T-helper 1 cell treated with Interleukin-12 subunit alpha and Interleukin-12 subunit beta and Interleukin-4 antibody, amounts not matched to agents 30 ng/mL and 1 ng/mL, for 36 hours (primary cell): ENCODE results near the gene DMD. TPM values are rescaled to one million over a fixed set of nuclear protein-coding genes. Genes with fewer than 3 reads are reported as not detected.
"Not testable (repeated sequence)": the region's sequence is repeated elsewhere in the genome, so short reads cannot be mapped to it uniquely, and the experiment has no call there.

Experiments used
- intact Hi-C: fragments of 100-400 bp; cut with micrococcal nuclease; formaldehyde crosslinking; loops from one replicate; pipeline ENCODE4 v1.15.1; 2024
- total RNA-seq: library from RNA; stranded (reverse); gene quantifications from 2 replicates; pipeline ENCODE4 v1.2.3, GENCODE V29; 2022

The DMD gene
- total RNA-seq, 1 donor from 2014 or later: 18.1 TPM

DNA sequence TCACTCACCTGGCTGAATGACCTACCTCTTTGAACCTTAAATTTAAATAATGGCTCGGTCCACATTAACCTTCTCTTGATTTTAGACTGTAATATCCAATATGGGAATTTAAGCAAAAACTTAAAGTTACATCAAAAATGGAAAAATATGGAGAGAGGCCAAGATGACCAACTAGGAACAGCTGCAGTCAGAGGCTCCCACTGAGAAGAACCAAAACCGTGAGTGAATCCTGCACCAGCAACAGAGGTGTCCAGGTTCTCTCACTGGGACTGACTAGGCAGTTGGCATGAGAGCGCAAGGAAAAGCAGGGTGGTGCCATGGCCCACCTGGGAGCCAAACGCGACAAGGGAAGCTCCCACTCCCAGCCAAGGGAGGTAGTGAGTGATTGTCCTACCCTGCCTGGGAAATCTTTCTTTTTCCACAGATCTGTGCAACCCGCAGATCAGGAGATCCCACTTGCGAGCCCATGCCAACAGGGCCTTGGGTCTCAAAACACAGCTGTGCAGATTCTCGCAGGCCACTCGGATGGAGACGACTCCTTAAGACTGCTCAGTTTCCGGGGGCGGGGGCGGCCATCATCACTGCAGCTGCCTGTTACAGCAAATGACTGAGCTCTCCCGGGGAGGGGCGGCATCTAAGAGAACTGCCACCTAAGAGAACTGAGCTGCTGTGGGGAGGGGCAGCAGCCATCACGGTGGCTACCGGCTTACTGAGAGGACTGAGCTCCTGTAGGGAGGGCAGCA is 343.4 kb downstream of the DMD start:
- intact Hi-C loops: no loop called here

DNA sequence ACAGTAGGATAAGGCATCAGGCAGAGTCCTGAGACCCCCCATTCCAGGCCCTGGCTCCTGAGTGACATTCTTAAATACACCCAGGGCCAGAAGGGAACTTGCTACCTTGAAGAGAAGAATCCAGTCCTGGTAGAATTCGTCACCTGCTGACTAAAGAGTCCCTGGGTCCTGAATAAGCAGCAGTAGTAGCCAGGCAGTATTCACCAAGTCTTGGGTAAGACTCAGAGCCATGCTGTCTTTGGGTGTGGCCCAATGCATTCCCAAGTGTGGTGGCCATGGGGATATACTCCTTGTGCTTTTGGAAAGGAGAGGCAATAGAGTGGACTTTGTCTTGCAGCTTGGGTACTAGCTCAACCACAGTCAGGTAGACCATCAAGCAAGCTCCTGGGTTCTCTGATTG is 359.1 kb downstream of the DMD start:
- intact Hi-C loops: no loop called here

DNA sequence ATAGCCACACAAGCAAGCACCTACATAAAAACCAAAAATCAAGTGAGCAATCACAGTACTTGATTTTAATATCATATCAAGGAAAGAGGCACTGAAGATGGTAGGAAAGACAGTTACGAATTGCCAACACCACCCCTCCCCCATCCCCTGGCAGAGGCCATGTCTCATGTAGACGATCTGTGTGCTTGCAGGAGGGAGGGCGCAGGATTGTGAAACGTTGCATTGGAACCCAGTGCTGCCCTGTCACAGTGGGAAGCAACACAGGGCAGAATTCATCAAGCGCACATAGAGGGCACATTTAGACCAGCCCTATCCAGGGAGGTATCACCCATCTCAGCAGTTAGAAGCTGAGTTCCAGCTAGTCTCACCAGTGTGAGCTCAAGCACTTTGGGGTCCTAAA is 359.8 kb downstream of the DMD start:
- intact Hi-C loops: no loop called here

DNA sequence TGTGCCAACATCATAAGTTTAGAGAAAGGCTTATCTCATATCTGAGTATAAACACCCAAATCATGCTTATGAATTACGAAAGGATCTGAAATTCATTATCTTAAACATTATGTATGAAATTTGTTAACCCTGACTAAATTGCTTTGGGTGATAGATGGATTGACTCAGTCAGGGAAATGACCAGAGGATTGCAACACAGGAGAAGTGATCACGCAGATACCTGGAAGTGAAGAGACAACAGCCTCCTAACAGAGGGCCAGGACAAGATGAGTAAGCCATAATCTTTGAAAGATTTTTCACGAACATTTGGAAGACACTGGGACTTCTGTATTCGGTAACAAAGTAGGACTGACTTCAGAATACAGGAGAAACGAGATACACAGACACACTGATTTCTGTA is 363.4 kb downstream of the DMD start:
- intact Hi-C loops: no loop called here

DNA sequence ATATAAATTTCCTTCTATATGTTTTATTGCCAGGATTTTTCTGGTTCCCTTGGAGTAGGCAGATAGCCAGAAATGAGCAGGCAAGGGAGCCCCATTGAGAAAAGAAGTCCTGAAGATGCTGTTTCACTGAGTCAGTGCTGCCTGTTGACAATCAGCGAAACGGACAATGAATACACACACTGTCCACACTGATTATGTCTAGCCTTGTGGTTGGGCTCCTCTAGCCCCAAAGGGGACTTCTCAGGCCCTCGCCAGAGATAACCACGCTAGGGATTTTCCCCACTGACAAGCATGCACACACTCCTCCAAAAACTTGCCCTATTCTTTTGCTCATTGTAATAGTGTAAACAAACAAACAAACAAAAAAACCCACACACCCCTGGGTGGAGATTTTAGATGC is 369.3 kb downstream of the DMD start:
- intact Hi-C loops: no loop called here

DNA sequence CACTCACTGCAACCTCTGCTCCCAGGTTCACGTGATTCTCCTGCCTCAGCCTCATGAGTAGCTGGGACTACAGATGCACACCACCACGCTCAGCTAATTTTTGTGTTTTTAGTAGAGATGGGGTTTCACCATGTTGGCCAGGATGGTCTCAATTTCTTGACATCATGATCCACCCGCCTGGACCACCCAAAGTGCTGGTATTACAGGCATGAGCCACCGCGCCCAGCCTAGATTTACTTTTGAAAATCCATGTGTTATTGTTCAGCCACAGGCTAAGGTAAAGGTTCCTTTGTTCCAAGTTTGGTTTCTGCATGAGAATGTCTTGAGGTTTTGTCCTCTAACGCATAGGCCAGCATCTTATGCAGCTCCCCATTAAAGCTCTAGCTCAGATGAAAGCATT is 371.6 kb downstream of the DMD start:
- intact Hi-C loops: no loop called here

DNA sequence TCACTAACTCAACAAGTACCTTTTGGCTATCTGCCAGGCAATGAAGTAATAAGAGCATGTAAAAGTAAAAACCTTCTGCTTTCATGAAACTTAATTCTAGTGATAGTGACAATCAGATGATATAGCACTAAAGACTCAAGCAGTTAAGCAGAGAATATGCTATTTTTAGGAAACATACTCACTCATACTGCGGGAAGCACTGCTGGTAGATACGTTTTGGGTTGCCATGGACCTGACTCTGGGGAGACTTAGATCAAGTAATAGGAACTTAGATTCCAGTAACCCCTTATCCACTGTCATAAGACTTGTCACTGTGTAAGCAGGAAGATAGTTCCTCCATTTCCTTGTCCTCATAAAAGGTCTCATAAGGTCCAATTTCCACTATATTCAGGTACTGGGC is 386.3 kb downstream of the DMD start:
- intact Hi-C loops: no loop called here

DNA sequence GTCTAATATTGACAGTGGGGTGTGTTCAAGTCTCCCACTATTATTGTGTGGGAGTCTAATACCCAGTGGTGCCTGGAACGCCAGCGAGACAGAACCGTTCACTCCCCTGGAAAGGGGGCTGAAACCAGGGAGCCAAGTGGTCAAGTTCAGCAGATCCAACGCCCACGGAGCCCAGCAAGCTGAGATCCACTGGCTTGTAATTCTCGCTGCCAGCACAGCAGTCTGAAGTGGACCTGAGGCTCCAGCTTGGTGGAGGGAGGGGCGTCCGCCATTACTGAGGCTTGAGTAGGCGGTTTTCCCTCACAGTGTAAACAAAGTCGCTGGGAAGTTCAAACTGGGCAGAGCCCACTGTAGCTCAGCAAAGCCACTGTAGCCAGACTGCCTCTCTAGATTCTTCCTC is 407.3 kb downstream of the DMD start:
- intact Hi-C loops: no loop called here

DNA sequence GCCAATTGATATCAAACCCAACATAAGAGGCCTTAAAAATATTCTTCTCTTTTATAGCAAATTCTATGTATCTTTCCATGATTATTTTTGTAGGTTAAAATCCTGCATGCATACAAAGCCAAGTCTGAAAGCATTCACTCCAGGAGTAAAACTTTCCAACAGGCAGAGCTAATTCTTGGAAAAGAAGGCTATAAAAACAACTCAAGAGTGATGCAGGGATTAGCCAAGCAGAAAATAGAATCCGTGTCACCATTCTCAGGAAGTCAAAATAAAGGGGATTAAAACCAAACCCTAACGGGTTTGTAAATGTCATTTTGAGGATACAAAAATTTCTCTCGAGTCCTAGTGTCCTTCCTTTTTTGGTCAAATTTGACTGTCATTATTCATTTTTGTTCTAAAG is 412.4 kb downstream of the DMD start:
- intact Hi-C loops: no loop called here

DNA sequence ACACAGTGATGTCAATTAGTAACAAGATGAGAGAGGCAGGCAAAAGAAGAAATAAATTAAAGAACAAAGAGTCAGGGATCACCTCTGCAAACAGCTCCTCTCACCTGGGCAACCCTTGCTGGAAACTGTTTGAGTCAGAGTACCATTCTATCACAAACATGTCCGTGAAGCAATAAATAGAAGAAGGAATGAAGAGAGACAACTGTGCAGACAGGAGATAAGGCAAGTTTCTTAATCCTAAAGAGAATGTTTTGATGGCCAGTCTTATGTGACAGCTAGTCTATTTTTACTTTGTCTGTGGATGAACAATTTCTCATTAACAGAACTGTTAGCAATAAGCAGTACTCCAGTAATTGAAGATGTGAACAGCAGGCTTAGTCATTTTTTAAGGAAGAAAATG is 422.4 kb downstream of the DMD start:
- intact Hi-C loops: no loop called here

DNA sequence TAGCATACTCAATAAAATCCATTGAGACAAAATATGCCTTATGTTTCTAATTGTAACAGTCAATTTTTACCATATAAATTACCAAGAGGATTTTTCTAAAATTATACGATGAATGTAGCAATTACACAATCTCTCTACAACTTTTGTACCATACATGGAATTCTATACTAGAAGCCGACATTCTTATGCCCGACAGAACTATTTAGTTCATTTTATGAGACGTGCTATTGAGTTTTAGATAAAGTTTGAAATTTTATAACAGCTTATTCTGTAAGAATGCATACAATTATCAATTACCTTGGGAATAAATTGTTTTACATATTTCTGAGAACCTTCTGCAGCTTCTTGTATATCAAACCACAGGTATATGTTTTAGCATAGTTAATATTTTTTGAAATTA is 431.2 kb downstream of the DMD start:
- intact Hi-C loops: no loop called here

DNA sequence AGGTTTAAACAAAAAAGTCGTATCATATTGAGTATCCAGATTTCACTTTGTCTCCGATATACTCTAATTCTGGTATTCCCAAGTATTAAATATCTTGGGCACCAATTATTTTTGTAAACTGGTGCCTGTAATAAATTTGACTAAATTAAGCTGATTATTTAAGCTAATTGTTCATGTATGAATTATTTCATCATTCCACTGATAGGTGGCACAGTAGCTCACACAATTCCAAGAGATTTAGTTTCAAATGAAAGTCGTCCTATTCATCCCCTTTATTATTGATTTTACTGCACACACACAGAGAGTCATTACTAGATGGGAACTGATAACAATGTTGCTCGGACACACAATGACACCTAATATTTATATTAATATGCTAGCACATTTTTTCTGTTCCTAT is 432.4 kb downstream of the DMD start:
- intact Hi-C loops: no loop called here

DNA sequence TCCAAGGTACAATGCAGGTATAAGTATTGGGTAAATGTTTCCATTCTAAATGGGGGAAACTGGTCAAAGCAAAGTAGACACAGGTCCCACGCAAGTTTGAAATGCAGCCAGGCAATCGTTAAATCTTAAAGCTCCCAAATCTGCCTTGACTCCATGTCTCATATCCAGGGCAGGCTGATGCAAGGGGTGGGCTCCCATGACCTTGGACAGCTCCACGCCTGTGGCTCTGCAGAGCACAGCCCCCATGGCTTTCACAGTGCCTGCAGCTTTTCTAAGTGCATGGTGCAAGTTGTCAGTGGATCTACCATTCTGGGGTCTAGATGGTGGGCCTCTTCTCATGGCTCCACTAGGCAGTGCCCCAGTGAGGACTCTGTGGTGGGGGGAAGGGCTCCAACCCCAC is 436.4 kb downstream of the DMD start:
- intact Hi-C loops: no loop called here

DNA sequence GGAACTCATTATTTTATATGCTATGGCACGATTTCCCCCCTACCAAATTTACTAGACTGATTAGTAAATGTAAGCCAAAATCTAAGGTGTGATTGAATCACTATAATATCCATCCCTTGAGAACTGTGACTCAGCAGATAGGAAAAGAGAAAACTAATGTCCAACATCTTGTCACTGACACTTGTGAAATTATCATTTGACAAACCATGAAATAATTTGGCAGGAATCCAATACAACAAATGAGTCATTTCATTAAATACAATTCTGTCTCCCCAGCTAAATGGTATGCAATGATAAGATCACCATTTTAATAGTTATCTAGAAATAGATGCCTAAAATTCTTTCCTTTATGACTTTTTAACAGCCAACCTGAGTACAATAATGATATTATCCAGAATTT is 462.3 kb downstream of the DMD start:
- intact Hi-C loops: no loop called here

DNA sequence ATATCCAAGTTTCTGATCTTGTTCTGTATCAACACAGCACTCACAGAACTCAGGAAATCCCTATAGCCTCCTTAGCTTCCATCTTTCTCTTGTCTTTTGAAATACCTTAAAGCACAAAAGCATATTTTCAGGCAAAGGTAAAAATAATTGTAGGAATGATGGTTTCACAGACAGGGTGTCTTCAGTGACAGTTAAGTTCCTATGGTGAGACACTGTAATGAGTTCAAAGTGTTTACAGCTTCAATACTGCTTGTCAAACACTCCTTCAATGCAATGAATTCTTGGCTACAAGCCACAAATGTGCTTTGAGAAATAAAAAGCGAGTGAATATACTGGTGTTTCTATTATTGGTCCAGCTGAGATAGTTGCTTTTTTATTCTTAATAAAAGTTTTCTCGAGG is 466.0 kb downstream of the DMD start:
- intact Hi-C loops: no loop called here

DNA sequence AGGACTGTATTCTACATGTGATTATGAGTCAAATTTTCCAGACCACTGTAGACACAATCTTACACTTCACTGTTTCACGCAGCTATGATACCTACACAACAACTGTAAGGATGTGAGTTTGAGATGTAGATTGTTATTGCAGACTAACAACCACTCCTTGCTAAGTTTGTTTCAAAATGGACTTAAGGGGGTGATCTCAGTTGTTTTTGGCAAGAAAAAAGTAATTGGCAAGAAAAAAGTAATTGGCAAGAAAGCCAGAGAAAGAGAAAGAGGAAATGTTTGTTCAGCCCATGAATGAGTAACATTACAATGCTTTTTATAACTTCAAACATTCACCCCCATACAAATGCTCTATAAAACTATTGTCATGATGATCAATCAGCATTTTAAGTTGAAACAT is 466.4 kb downstream of the DMD start:
- intact Hi-C loops: no loop called here

DNA sequence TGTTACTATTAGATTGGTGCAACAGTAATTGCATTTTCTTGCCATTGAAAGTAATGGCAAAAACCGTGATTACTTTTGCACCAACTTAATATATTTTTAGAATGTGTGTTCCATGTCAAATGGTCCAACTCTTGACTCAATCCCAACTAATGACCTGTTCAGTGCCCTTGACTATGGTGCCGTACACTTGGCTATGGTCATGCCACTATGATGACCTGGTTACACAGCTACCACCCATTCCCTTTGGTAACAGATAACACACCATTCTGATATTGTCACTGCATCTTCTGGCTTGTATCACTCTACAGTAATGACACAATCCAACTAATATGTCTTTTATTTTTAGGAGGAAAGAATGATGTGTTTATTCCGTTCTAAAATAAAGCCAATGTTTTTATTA is 469.4 kb downstream of the DMD start:
- intact Hi-C loops: no loop called here

DNA sequence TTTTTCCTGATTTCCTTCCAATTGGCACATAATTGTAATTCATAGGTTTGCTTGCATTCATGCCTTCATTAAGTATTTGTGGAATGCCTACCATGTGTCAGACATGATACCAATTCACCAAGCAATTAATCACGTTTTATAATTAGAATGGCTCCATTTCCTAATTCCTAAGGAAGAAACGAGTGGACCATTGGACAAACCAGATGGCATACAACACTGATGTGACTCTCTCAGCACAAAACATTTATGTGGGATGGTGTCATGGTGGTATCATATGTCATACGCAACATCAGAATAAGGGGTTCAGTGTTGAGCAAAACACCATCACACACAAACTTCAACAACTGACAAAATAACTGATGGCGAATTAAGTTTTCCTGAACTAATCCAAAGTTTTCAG is 502.8 kb downstream of the DMD start:
- intact Hi-C loops: no loop called here

DNA sequence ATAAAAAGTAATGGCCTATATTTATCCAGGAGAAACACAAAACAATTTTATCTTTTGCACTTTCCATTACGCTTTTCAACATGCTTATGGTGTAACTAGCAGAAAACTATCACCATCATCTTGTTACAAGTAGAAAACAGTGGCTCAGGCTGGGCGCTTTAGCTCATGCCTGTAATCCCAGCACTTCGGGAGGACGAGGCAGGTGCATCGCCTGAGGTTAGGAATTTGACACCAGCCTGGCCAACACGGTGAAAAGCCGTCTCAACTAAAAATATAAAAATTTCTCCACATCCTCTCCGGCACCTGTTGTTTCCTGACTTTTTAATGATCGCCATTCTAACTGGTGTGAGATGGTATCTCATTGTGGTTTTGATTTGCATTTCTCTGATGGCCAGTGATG is 506.0 kb downstream of the DMD start:
- intact Hi-C loops: not testable (repeated sequence)

DNA sequence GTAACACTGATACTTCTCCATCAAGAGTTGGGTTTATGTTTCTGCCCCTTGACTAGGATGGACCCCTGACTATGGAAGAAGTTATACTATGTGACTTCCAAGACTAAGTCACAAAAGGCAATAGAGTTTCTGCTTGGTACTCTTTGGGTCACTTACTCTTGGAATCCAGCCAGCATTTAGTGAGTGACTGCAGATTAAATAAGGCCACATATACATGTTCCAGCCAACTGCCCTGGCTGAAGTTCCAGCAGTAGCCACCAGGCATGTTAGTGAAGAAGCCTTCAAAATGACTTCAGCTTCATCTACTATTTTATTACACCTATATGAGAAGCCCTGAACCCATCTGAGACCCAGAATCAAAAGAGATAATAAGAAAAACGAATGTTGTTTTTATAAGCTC is 524.0 kb downstream of the DMD start:
- intact Hi-C loops: no loop called here

DNA sequence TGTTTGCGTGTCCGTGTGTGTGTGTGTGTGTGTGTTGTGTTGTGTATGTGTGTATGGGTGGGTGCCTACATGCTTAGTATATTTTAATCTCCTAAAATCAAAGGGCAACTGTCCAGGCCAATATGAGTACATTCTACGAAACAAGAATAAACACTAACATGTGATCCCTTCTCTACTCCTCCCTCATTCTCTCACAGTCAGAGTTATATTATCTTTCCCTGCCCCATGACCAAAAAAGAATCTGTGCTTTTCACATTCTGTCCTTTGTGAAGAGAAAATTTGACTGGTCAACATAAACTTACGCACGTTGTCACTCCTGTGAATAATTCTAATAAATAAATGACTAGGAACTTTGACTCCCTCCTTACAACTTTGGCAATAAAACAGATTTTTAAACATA is 532.9 kb downstream of the DMD start:
- intact Hi-C loops: no loop called here

DNA sequence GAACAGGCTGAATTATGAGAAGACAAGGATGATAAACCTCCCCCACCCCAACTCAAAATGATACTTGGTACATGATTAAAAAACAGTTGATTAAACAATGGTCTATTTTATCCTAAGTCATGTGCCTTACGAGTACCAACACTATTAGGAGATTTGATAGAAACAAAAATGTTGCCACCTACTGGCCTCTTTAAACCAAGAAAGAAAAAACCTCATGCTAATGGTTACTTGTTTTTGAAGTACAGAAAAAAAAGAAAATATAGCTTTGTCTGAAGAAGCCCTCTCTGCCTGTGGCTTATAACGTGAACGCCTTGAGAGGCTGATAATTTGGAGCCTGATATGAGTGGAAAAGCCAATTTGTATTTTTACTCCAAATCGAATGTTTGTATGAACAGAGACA is 538.2 kb downstream of the DMD start:
- intact Hi-C loops: loop anchor here (5.0 kb wide), 1 partner anchor 266 kb away; no protein-coding TSS in a partner anchor

DNA sequence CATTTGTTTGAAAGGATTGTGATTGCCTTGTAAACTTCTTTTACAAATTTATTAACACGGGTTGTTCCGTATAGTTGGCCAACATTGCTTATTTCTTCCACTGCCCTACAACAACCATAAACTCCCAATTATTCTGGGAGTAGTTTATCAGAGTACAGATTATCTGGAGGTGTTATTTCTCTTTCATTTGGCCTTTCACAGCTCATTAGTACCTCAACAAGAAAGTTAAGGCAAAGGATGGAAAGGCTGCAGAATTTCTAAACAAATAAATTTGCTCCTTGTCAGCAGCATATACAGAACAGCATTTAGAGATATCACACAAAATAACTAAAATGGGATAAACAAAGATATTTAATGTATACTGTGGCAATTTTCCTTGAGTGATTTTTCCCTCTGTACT is 548.8 kb downstream of the DMD start:
- intact Hi-C loops: no loop called here
